ENCODE data around the gene SYNDIG1.

DNA sequence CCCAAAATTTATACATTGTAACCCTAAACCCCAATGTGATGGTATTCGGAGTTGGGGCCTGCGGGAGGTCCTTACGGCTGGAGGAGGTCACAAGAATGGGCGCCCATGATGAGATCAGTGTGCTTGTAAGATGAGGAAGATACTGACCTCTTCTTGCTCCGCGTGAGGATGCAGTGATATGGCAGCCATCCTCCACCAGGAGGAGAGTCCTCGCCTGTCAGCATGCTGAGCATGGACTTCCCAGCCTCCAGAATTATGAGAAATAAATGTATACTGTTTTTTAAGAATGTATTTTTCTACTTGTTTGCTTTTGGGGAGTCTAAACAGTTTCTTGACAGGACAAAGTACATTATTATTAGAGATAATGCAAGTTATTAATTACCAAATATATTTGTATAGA is 8.7 kb upstream of the SYNDIG1 start:
- TF ChIP-seq, protein P1, sequence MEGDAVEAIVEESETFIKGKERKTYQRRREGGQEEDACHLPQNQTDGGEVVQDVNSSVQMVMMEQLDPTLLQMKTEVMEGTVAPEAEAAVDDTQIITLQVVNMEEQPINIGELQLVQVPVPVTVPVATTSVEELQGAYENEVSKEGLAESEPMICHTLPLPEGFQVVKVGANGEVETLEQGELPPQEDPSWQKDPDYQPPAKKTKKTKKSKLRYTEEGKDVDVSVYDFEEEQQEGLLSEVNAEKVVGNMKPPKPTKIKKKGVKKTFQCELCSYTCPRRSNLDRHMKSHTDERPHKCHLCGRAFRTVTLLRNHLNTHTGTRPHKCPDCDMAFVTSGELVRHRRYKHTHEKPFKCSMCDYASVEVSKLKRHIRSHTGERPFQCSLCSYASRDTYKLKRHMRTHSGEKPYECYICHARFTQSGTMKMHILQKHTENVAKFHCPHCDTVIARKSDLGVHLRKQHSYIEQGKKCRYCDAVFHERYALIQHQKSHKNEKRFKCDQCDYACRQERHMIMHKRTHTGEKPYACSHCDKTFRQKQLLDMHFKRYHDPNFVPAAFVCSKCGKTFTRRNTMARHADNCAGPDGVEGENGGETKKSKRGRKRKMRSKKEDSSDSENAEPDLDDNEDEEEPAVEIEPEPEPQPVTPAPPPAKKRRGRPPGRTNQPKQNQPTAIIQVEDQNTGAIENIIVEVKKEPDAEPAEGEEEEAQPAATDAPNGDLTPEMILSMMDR (IDR thresholded peaks at IDR 0.05): no peak
- no peak for TF ChIP-seq EZH2 (IDR thresholded peaks at IDR 0.05; ENCODE audit: borderline replicate concordance, insufficient read depth, low read depth, low read length, poor library complexity, severe bottlenecking)
